Measurements from ENCODE around the gene CEP131. TPM values are rescaled to one million over a fixed set of nuclear protein-coding genes. Genes with fewer than 3 reads are reported as not detected.

The CEP131 gene
- total and polyA plus RNA-seq, 2 of the 4 experiments (the other 2 are of a cell fraction), result 4.8 to 9.6 TPM

- Histone ChIP-seq H2BK120ac (ENCODE audit: low read depth, low read length) (no peak overlapping the region), H2BK15ac (ENCODE audit: low read depth, low read length) (no peak overlapping the region), H3K9me1 (ENCODE audit: insufficient read depth, low read length) (no peaks in the 10 kb centered on the region), H3K14ac (replicated peaks; ENCODE audit: low read depth, low read length) (no peak overlapping the region), H3K4me2 (ENCODE audit: low read depth, low read length) (no peak overlapping the region), H4K8ac (ENCODE audit: low read depth in 2 of 2, low read length in 2 of 2) (no peak overlapping the region), H3K56ac (ENCODE audit: extremely low read depth, insufficient read depth, low read length) (no peak overlapping the region), H3K4me3 (ENCODE audit: insufficient read depth, low read depth, low read length) (no peak overlapping the region), H3K79me1 (ENCODE audit: low read depth in 1 of 2, low read length in 2 of 2) (no peaks in the 10 kb centered on the region), H3K27me3 (ENCODE audit: control insufficient read depth, insufficient read depth, low read length) (no peaks in the 10 kb centered on the region), H2BK5ac (ENCODE audit: low read depth, low read length, poor library complexity, severe bottlenecking) (no peak overlapping the region), H4K20me1 (ENCODE audit: insufficient read depth, low read length) (no peaks in the 10 kb centered on the region; the same call in 1 of the 2 replicates), H2AK5ac (ENCODE audit: low read depth, low read length) (no peak overlapping the region), H3K4me1 (ENCODE audit: control insufficient read depth, insufficient read depth, low read length) (no peaks in the 10 kb centered on the region), H3K36me3 (ENCODE audit: control insufficient read depth, insufficient read depth, low read length) (peaks cover 11% of the 10 kb centered on the region), H2BK20ac (ENCODE audit: low read depth, low read length) (no peak overlapping the region), H4K91ac (ENCODE audit: insufficient read depth, low read depth, low read length) (no peak overlapping the region), H4K5ac (ENCODE audit: low read depth, low read length) (no peak overlapping the region), H2AFZ (replicated peaks; ENCODE audit: low read length, poor library complexity) (no peak overlapping the region), H3K23ac (ENCODE audit: low read depth, low read length) (no peak overlapping the region), H3K27ac (ENCODE audit: insufficient read depth, low read length) (no peak overlapping the region), H3K9ac (ENCODE audit: low read depth, low read length) (no peak overlapping the region), H3K18ac (ENCODE audit: low read depth, low read length) (no peak overlapping the region), H3K4ac (ENCODE audit: low read depth, low read length) (no peak overlapping the region), H3K9me3 (ENCODE audit: control insufficient read depth, insufficient read depth, low read length) (no peaks in the 10 kb centered on the region), H2AK9ac (replicated peaks; ENCODE audit: low read depth, low read length, poor library complexity) (no peak overlapping the region)
- no peak for TF ChIP-seq MXI1 (IDR thresholded peaks at IDR 0.05; ENCODE audit: borderline replicate concordance, low read depth, low read length)
- no peak for TF ChIP-seq POLR2A (IDR thresholded peaks at IDR 0.05; ENCODE audit: low read depth, low read length)
- TF ChIP-seq CHD1 (IDR thresholded peaks at IDR 0.05; ENCODE audit: low read depth, low read length), result no peak
- no peak for TF ChIP-seq MAFK (IDR thresholded peaks at IDR 0.05; ENCODE audit: low read depth, low read length)
- TF ChIP-seq RCOR1 (IDR thresholded peaks at IDR 0.05; ENCODE audit: insufficient replicate concordance, low read length), result no peak
- no peak for TF ChIP-seq FOS (IDR thresholded peaks at IDR 0.05; ENCODE audit: low read depth, low read length)
- no peak for TF ChIP-seq RFX5 (IDR thresholded peaks at IDR 0.05; ENCODE audit: low read depth, low read length)
- no peak for TF ChIP-seq BHLHE40 (IDR thresholded peaks at IDR 0.05; ENCODE audit: low read depth, low read length)
- TF ChIP-seq USF2 (IDR thresholded peaks at IDR 0.05; ENCODE audit: low read depth, low read length), result no peak
- TF ChIP-seq MAZ (IDR thresholded peaks at IDR 0.05; ENCODE audit: borderline replicate concordance, low read depth, low read length), result no peak
- no peak for TF ChIP-seq NFE2L2 (IDR thresholded peaks at IDR 0.05; ENCODE audit: low read depth, low read length)
- no peak for TF ChIP-seq ELK1 (IDR thresholded peaks at IDR 0.05; ENCODE audit: borderline replicate concordance, low read depth, low read length)
- TF ChIP-seq SMC3 (IDR thresholded peaks at IDR 0.05; ENCODE audit: low read depth, low read length), result no peak
- no peak for TF ChIP-seq CEBPB (IDR thresholded peaks at IDR 0.05; ENCODE audit: low read depth, low read length)
- TF ChIP-seq CTCF (conservative IDR thresholded peaks at IDR 0.05; ENCODE audit: low read depth, low read length), result no peak
- TF ChIP-seq RAD21 (IDR thresholded peaks at IDR 0.05; ENCODE audit: low read length), result no peak
- dilution Hi-C loops (cut with HindIII; ENCODE audit: low sequenced_read_pairs, unreplicated experiment) (no loop called here), in situ Hi-C loops (cut with MboI; ENCODE audit: low sequenced_read_pairs) (no loop called here), intact Hi-C loops (cut with micrococcal nuclease) (no loop called here)
- DNase-seq (no peak), ATAC-seq (ENCODE audit: low read depth) (no peak)
- BruUV-seq (replicated peaks), result no TSS peak
- CTCF ChIA-PET, result no interaction called here
- POLR2A ChIA-PET (ENCODE audit: unreplicated experiment), result no interaction called here
- WGBS, 2 experiments (ENCODE audit: extremely low coverage in 2 of 2, insufficient read length in 1 of 2), result 86% methylated on average over 34 of the region's 38 CpGs; no CpG with 5 or more reads in 1 of the 2 experiments
These were observed 29.1 kb downstream of the CEP131 start for GRCh38 chr17:81193470-81194224.

Data from IMR-90 (cell line).